Measurements from ENCODE around the gene FAM8A1.

GRCh38 chr6:17653198-17653882 is 53.2 kb downstream of the FAM8A1 start:
- TF ChIP-seq POLR2AphosphoS5 (IDR thresholded peaks at IDR 0.05; ENCODE audit: low read depth, low read length) (no peak), POLR2A (IDR thresholded peaks at IDR 0.05; ENCODE audit: low read depth, low read length) (no peak), TAF1 (IDR thresholded peaks at IDR 0.05; ENCODE audit: borderline replicate concordance, low read depth, low read length) (no peak)

All from GM12892 (cell line).